Progenitor cell of endocrine pancreas (in vitro differentiated cells): Measurements from ENCODE around the gene PIK3IP1. TPM values are rescaled to one million over a fixed set of nuclear protein-coding genes. Genes with fewer than 3 reads are reported as not detected.
"Not testable (repeated sequence)": the region's sequence is repeated elsewhere in the genome, so short reads cannot be mapped to it uniquely, and the experiment has no call there.

Experiments used
- DNase-seq: peaks from one replicate; pipeline ENCODE4 v3.0.0; 2021; ENCODE audit warnings: low spot score; ENCODE audit not compliant: unreplicated experiment
- H3K27ac Mint-ChIP-seq: 2 replicates; pipeline ENCODE4 v1.8.0; 2021; ENCODE audit warnings: mild to moderate bottlenecking, moderate library complexity, mixed read lengths
- H3K27me3 Mint-ChIP-seq: 2 replicates; pipeline ENCODE4 v1.8.0; 2021; ENCODE audit warnings: mixed read lengths
- H3K36me3 Mint-ChIP-seq: 2 replicates; pipeline ENCODE4 v1.8.0; 2022; ENCODE audit warnings: mixed read lengths; ENCODE audit not compliant: insufficient read depth
- H3K4me1 Mint-ChIP-seq: 2 replicates; pipeline ENCODE4 v1.8.0; 2021; ENCODE audit warnings: low read depth, mixed read lengths
- H3K4me3 Mint-ChIP-seq: 2 replicates; pipeline ENCODE4 v1.8.0; 2021; ENCODE audit warnings: low read depth, mild to moderate bottlenecking, moderate library complexity, mixed read lengths
- H3K9me3 Mint-ChIP-seq: 2 replicates; pipeline ENCODE4 v1.8.0; 2021; ENCODE audit warnings: low read depth, mixed read lengths
- CTCF ChIP-seq: fragments of 200-600 bp; sonication (generic); IDR thresholded peaks from one replicate; pipeline ENCODE4 v1.5.0; 2021; ENCODE audit warnings: antibody characterized with exemption, mild to moderate bottlenecking; ENCODE audit not compliant: unreplicated experiment
- total RNA-seq: library from RNA; stranded (reverse); gene quantifications from 2 replicates; pipeline ENCODE4 v1.2.1, GENCODE V29; 2021

The PIK3IP1 gene
- total RNA-seq, 1 donor from 2014 or later: 7.6 TPM

GRCh38 chr22:31238057-31238456 lies 54.2 kb downstream of the PIK3IP1 start:
- Mint-ChIP-seq H3K27me3 (no peaks in the 10 kb centered on the region), H3K9me3 (no peaks in the 10 kb centered on the region), H3K4me1 (peaks cover 1% of the 10 kb centered on the region), H3K27ac (no peak overlapping the region), H3K4me3 (no peak overlapping the region), H3K36me3 (peaks cover 5% of the 10 kb centered on the region)
- no peak for TF ChIP-seq CTCF
- no peak for DNase-seq

- not testable (repeated sequence) for H3K27ac Mint-ChIP-seq, DNase-seq, H3K36me3 Mint-ChIP-seq, H3K4me3 Mint-ChIP-seq, H3K4me1 Mint-ChIP-seq, H3K27me3 Mint-ChIP-seq, H3K9me3 Mint-ChIP-seq
These were observed 56.2 kb downstream of the PIK3IP1 start for GRCh38 chr22:31236044-31236443.

DNA sequence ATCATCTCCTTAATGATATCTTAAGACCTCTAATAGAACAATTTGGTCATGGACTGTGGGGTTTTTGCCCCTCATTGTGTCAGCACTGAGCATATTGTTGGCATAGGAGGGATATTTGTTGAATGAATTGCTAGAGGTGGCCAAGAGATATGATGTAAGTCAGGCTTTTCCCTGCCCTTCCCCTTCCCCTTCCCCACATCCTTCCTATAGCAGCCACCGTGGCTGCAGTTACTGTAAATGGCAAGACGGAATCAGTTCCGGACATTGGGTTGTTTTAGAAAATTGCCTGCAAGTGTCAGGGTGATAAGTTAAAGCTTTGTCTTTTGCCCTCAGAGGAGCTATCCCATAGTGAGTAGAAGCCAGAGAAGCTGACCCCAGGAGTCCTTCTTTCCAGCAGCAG lies 57.2 kb downstream of the PIK3IP1 start:
- TF ChIP-seq CTCF: no peak
- Mint-ChIP-seq H3K27ac (no peak overlapping the region), H3K9me3 (no peaks in the 10 kb centered on the region), H3K36me3 (peaks cover 3% of the 10 kb centered on the region), H3K4me3 (no peak overlapping the region), H3K4me1 (peaks cover 16% of the 10 kb centered on the region), H3K27me3 (no peaks in the 10 kb centered on the region)
- no peak for DNase-seq

DNA sequence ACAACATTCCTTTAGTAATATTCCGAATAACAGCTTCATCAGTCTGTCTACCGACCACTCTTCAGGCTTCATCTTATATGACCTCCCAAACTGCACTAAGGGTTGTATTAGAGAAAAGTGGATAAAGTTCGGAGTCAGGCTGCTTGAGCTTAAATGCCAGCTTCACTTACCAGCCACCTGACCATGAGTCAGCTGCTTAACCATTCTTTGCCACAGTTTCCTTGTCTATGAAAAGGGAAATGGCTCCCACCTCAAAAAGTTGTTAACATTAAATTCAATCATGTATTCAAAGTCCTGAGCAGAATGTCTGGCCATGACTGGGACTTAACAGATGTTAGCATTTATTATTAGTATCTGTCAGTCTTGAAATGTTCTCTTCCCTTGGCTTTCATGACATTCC lies 59.3 kb downstream of the PIK3IP1 start:
- Mint-ChIP-seq H3K4me3 (no peak overlapping the region), H3K27me3 (no peaks in the 10 kb centered on the region), H3K27ac (no peak overlapping the region), H3K4me1 (peaks cover 28% of the 10 kb centered on the region), H3K9me3 (no peaks in the 10 kb centered on the region), H3K36me3 (peaks cover 3% of the 10 kb centered on the region)
- DNase-seq: no peak
- TF ChIP-seq CTCF: no peak

Other genes starting within 250 kb of the PIK3IP1 start
- 40.8 and 48.0 TPM in 2 replicates for gene SMTN, start 211.2 kb downstream of the PIK3IP1 start, total RNA-seq
- gene SELENOM, start 184.9 kb downstream of the PIK3IP1 start, total RNA-seq: 3.1 and 3.7 TPM in 2 replicates
- gene INPP5J, start 169.5 kb downstream of the PIK3IP1 start, total RNA-seq: 14.8 and 17.9 TPM in 2 replicates
- gene PLA2G3, start 152.0 kb downstream of the PIK3IP1 start, total RNA-seq: 2.6 and 4.6 TPM in 2 replicates
- gene RNF185, start 132.3 kb downstream of the PIK3IP1 start, total RNA-seq: 27.3 and 27.4 TPM in 2 replicates
- gene LIMK2, start 80.2 kb downstream of the PIK3IP1 start, total RNA-seq: 41.9 and 44.7 TPM in 2 replicates
- gene PATZ1, start 53.9 kb upstream of the PIK3IP1 start, total RNA-seq: 88.8 and 93.6 TPM in 2 replicates
- gene DRG1, start 107.1 kb upstream of the PIK3IP1 start, total RNA-seq: 69.0 and 69.1 TPM in 2 replicates
- 41.0 and 46.5 TPM in 2 replicates for gene EIF4ENIF1, start 197.4 kb upstream of the PIK3IP1 start, total RNA-seq
- gene SFI1, start 204.0 kb upstream of the PIK3IP1 start, total RNA-seq: 61.9 and 66.3 TPM in 2 replicates